ENCODE measurements around the gene KIF1A. TPM values are rescaled to one million over a fixed set of nuclear protein-coding genes. Genes with fewer than 3 reads are reported as not detected.

The KIF1A gene
- total RNA-seq, 4 donors from 2014 or later: 1.2 to 6.9 (median 4.1) TPM

GRCh38 chr2:240721596-240722180 lies 98.3 kb downstream of the KIF1A start:
- Histone ChIP-seq H3K4me3 (replicated peaks in 1 of 3) (no peak overlapping the region), H3K9me3 (no peaks in the 10 kb centered on the region), H3K27me3 (no peaks in the 10 kb centered on the region), H3K4me1 (no peaks in the 10 kb centered on the region), H3K36me3 (no peaks in the 10 kb centered on the region), H3K27ac (no peak overlapping the region)
- TF ChIP-seq CTCF (IDR thresholded peaks at IDR 0.05) (no peak), POLR2A (IDR thresholded peaks at IDR 0.05) (no peak)
- intact Hi-C loops (cut with DNase I): no loop called here
- 88 to 91% methylated on average over 11 to 18 of the region's 20 CpGs for WGBS, 2 donors
- no peak for DNase-seq

DNA sequence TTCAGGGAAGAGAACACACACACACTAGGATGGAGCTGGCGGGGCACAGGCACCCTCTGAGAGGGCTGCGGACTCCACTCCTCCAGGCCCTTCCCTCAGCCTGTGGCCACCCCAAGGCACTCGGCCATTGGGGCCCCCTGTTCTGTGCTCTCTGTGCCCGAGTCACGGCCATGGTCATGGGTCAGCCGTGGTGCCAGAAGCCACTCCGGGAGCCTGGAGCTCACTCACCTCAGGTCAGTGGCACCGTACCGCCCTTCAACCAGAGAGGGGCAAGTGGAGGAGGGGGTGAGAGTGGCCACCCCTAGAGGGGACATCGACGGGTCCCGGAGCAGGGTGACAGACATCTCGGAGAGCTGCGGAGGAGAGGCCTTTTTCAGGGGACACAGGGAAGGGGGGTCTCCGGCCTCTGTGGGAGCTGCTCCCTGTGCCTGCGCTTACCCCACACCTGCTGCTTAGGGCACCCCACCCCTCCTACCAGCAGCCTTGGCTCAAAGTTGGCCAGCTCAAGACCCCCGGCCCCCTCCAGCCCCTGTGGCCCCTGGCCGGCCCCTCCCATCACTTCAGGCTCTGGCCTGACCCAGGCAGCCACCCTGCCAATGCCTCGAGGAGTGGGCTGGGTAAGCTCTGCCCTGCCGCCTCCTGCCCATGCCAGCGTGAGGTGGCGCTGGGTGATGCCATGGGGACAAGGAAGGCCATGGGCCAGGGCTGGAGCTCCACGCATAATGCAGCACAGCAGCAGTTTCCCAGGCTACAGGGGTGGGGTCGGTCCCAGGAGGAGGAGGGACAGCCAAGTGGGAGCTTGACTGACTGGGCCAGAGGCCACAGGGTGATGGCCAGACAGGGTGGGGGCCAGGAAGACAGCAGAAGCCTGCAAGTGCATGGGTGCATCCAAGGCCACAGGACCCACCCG lies 99.1 kb downstream of the KIF1A start:
- Histone ChIP-seq H3K27me3 (no peaks in the 10 kb centered on the region), H3K27ac (no peak overlapping the region), H3K4me3 (replicated peaks in 1 of 3) (no peak overlapping the region), H3K4me1 (no peaks in the 10 kb centered on the region), H3K9me3 (no peaks in the 10 kb centered on the region), H3K36me3 (no peaks in the 10 kb centered on the region)
- 90 to 92% methylated on average over 12 to 23 of the region's 25 CpGs for WGBS, 2 donors
- DNase-seq: no peak
- intact Hi-C loops (cut with DNase I): no loop called here
- TF ChIP-seq POLR2A (IDR thresholded peaks at IDR 0.05) (no peak), CTCF (IDR thresholded peaks at IDR 0.05) (no peak)

DNA sequence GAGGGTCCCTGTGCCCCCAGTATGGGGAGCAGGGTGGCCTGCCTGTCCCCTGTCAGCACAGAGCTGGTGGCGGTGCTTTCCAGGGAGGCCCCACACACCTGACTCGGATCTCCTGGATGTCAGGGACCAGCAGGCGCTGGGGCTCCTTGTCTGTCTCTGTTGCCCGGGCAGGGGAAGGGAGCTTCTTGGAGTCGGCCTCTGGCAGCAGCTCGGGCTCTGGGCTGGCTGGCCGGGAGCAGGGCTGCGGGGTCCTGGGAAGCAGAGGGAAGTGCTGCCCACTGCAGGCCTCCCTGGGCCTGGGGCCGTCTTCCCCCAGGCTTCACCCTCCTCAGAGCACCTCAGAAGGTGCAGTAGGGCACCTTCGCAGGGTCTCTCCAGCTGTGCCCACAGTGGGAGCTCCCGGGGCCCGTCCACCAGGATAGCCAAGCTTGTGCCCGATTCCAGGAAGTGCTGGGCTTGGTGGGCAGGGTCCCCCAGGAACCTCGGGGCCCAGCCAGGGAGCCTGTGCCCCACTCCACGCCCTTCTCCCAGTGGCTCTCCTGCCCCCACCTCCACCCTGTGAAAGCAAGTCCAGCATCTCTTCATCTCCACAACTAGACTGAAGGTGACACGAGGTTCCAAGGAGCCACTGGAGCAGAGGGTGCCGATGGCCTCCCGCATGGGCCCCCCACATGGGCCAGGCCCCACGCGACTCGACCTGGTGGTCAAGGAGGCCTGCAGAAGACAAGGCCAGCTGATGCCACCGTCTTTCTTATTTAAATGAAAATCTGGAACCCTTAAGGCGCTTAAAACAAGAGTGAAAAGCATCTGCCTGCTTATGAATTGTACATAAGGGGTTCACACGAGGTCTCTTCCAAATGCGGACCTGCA lies 100.1 kb downstream of the KIF1A start:
- no peak for DNase-seq
- no peak overlapping the region for H3K27ac ChIP-seq
- no peaks in the 10 kb centered on the region for H3K9me3 ChIP-seq
- no peaks in the 10 kb centered on the region for H3K4me1 ChIP-seq
- no peaks in the 10 kb centered on the region for H3K36me3 ChIP-seq
- no peak for TF ChIP-seq CTCF (IDR thresholded peaks at IDR 0.05)
- no peak for TF ChIP-seq POLR2A (IDR thresholded peaks at IDR 0.05)
- no peak overlapping the region for H3K4me3 ChIP-seq (replicated peaks in 1 of 3)
- 81 to 93% methylated on average over 12 to 18 of the region's 25 CpGs for WGBS, 2 donors
- intact Hi-C loops (cut with DNase I): no loop called here
- H3K27me3 ChIP-seq: no peaks in the 10 kb centered on the region

DNA sequence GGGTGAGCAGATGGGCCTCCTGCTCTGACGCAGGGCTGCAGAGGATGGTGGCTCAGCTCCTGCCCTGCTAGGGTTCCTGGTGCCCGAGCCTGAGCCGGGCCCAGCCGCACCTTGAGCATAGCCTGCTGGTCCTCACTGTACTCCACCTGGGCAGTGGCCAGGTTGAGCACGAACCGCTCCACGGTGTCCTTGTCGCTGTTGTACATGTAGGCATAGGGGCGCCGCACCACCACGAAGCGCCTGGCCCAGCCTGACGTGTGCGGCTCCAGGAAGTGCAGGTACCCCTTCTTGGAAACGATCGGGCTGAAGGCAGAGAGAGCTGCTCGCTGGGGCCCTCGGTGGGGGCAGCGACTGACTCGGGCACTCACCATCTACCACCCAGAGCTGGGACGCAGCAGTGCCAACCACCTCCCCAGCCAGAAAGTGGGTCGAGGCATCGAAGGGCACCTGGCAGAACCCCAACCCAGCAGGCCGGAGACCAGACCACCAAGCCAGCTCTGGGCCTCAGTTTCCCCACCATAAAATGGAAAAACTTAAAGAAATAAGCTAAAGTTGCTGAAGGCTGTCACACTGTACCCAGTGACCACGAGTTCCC lies 101.0 kb downstream of the KIF1A start:
- DNase-seq: no peak
- TF ChIP-seq CTCF (IDR thresholded peaks at IDR 0.05) (no peak), POLR2A (IDR thresholded peaks at IDR 0.05) (no peak)
- Histone ChIP-seq H3K4me1 (no peaks in the 10 kb centered on the region), H3K27me3 (no peaks in the 10 kb centered on the region), H3K36me3 (no peaks in the 10 kb centered on the region), H3K27ac (no peak overlapping the region), H3K9me3 (no peaks in the 10 kb centered on the region), H3K4me3 (replicated peaks in 1 of 3) (no peak overlapping the region)
- 94 to 95% methylated on average over 7 to 20 of the region's 25 CpGs for WGBS, 2 donors
- intact Hi-C loops (cut with DNase I): no loop called here
